ENCODE data around the gene PARP6.
A peak's percentile ranks its signal among the peaks of the same experiment; 100 is the strongest.

The PARP6 gene

GRCh38 chr15:72288796-72289596, 16.6 kb upstream of the PARP6 start:
- TF ChIP-seq CTCF (IDR thresholded peaks at IDR 0.05) = no peak

DNA sequence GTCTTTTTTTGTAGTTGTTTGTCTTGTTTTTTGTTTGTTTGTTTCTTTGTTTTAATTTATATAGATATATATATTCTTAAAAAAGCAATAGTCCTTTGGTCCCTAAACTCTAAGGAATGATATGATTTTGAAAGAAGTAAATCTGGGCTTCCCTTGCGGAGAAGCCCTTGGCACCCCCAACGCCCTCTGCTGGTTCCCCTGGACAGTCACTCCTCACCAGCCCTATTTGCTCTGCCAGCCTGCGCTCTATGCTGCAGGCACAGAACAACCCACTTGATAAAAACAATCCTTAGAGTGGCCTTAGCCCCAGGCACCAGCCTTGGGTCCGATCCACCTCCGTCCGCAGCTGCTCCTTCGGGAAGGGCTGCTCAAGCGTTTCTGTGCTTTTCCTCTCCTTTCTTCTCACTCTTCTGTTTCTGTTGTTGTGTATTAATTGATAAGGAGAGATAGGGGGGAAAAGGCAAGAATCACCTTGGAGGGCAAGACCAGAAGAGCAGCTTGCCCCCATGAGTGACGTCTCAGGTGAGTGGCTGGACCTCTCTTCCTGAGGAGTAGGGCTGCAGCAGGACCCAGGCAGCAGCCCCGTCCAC, 13.7 kb upstream of the PARP6 start:
- peak; percentile 73 for TF ChIP-seq CTCF (IDR thresholded peaks at IDR 0.05)

DNA sequence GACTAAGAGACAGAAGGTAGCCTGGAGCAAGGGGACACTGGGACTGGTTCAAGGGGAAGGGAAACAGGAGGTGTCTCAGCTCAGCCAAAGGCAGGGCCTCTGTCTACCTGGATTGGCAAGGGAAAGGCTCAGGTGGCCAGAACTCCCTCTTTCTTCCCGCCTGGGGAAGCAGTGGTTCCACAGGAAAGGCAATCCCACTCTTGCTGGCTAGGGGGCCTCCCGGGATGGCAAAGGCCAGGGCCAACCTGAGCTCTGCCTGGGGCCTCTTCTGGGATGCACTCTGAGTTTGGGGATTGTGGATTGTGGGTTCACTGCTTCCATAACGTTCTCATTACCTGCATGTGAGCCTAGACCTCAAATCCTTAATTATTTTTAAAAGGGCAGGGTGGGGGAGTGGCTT, 13.0 kb upstream of the PARP6 start:
- no peak for TF ChIP-seq CTCF (IDR thresholded peaks at IDR 0.05)

- no peak for TF ChIP-seq CTCF (IDR thresholded peaks at IDR 0.05)
Measured at GRCh38 chr15:72284781-72285180, 12.4 kb upstream of the PARP6 start.

DNA sequence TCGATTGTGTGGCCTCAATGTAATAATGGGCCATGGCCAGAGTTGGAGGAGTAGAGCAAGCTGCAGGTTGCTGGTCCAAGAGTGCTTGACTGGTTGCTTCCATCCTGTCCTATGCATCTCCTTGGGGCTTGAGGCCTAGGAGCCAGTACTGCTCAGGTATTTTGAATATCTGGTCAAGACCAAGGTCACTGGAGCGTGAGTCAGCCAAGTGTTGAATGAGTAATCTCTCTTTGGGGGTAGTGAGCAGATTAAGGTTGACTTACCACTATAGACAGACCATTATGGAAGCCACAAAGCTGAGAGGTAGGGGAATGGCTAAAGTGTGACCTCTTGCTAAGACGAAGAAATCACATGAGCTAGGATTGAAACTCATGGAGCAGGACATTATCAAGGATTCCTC, 9.4 kb upstream of the PARP6 start:
- no peak for TF ChIP-seq CTCF (IDR thresholded peaks at IDR 0.05)

DNA sequence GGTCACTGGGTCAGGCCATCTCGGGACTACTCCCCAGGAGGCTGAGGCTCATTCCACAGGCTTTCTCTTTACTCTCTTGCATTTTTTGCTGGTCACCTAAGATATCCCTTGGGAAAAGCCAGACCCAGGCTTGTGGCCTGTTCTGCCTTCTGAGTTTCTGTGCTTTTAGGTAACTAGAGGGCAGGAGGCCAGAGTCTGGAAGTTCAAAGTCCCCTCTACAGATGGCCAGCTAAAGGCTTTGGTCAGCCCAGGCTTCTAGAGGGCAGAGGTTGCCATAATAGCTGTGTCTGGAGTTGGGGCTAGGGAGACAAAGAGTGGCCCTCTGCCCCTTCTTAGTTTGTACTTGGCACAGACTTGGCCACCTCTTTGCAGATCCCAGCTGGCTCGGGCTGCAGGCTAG, 8.4 kb upstream of the PARP6 start:
- no peak for TF ChIP-seq CTCF (IDR thresholded peaks at IDR 0.05)

- no peak for TF ChIP-seq CTCF (IDR thresholded peaks at IDR 0.05)
Measured at GRCh38 chr15:72278737-72279136, 6.4 kb upstream of the PARP6 start.

Data from LNCAP (cell line).